A673 (cell line): Measurements from ENCODE around the gene FBXL22.

Experiments
- CTCF ChIP-seq: fragments of 300-800, 200-600 bp; sonication (generic); conservative IDR thresholded peaks from 2 replicates; pipeline ENCODE4 v1.5.1; 2017; ENCODE audit warnings: low read depth, mild to moderate bottlenecking, antibody characterized with exemption, low read length, moderate library complexity, mixed read lengths
- EZH2 ChIP-seq: fragments of 200-600 bp; sonication (generic); IDR thresholded peaks from 2 replicates; pipeline ENCODE4 v1.6.1; 2017; ENCODE audit warnings: borderline replicate concordance, low read depth, mild to moderate bottlenecking, mixed read lengths, antibody characterized with exemption, low read length; ENCODE audit not compliant: poor library complexity, severe bottlenecking

- TF ChIP-seq CTCF = no peak
- TF ChIP-seq EZH2 = no peak
These were observed 15.0 kb upstream of the FBXL22 start for GRCh38 chr15:63582179-63582578.
